HG02642 (cell line): Measurements from ENCODE around the gene PRKAR1B.
"Not testable (repeated sequence)": the region's sequence is repeated elsewhere in the genome, so short reads cannot be mapped to it uniquely, and the experiment has no call there.

Experiments used
- ATAC-seq: cut with Tn5 transposase; IDR thresholded peaks from one replicate; pipeline ENCODE4 v1.9.1; 2021; ENCODE audit warnings: mild to moderate bottlenecking; ENCODE audit not compliant: unreplicated experiment, poor library complexity

PRKAR1B gene

GRCh38 chr7:759569-759968, 32.5 kb upstream of the PRKAR1B start:
- no peak for ATAC-seq

- ATAC-seq: no peak
These were observed 30.7 kb upstream of the PRKAR1B start for GRCh38 chr7:757741-758163.

- no peak for ATAC-seq
These were observed 30.0 kb upstream of the PRKAR1B start for GRCh38 chr7:756928-757560.

GRCh38 chr7:756231-756927, 29.3 kb upstream of the PRKAR1B start:
- ATAC-seq: no peak

GRCh38 chr7:755413-755805, 28.3 kb upstream of the PRKAR1B start:
- ATAC-seq: no peak

GRCh38 chr7:754531-755412, 27.7 kb upstream of the PRKAR1B start:
- no peak for ATAC-seq

- ATAC-seq: no peak
These were observed 26.1 kb upstream of the PRKAR1B start for GRCh38 chr7:753190-753589.

GRCh38 chr7:752256-752655, 25.2 kb upstream of the PRKAR1B start:
- not testable (repeated sequence) for ATAC-seq

GRCh38 chr7:751826-752225, 24.7 kb upstream of the PRKAR1B start:
- no peak for ATAC-seq

- ATAC-seq: no peak
These were observed 23.2 kb upstream of the PRKAR1B start for GRCh38 chr7:750111-750905.

GRCh38 chr7:749140-749551, 22.1 kb upstream of the PRKAR1B start:
- no peak for ATAC-seq

- ATAC-seq: no peak
These were observed 21.4 kb upstream of the PRKAR1B start for GRCh38 chr7:748446-748845.

- ATAC-seq: no peak
These were observed 20.1 kb upstream of the PRKAR1B start for GRCh38 chr7:747186-747585.

- no peak for ATAC-seq
These were observed 19.3 kb upstream of the PRKAR1B start for GRCh38 chr7:746155-747061.

- ATAC-seq: no peak
These were observed 18.5 kb upstream of the PRKAR1B start for GRCh38 chr7:745431-746154.

- ATAC-seq: no peak
These were observed 17.9 kb upstream of the PRKAR1B start for GRCh38 chr7:744854-745430.

GRCh38 chr7:744128-744520, 17.0 kb upstream of the PRKAR1B start:
- ATAC-seq: not testable (repeated sequence)

- ATAC-seq: not testable (repeated sequence)
These were observed 16.5 kb upstream of the PRKAR1B start for GRCh38 chr7:743341-744127.
